ENCODE measurements around the gene GNAT1. TPM values are rescaled to one million over a fixed set of nuclear protein-coding genes. Genes with fewer than 3 reads are reported as not detected.

Gene GNAT1
- total RNA-seq, 1 donor, result not detected

DNA sequence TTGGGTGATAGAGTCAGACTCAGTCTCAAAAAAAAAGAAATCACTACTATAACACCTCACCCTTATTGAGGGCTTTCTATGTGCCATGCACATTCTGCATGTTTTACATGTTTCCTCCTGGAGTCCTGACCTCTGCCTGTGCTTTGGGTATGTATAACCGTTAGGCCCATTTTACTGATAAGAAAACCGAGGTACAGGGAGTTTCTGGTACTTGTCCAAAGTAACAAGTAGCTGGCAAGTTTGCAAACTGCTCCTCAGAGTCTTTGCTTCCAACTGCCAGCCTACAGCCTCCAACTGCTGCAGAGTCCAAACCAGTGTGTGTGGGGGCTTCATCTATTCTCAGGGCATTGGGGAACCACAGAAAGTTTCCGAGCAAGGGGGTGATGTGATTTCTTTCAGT is 40.9 kb downstream of the GNAT1 start:
- H3K4me3 ChIP-seq (ENCODE audit: low read depth, low read length), result no peak overlapping the region
- TF ChIP-seq, protein P1, sequence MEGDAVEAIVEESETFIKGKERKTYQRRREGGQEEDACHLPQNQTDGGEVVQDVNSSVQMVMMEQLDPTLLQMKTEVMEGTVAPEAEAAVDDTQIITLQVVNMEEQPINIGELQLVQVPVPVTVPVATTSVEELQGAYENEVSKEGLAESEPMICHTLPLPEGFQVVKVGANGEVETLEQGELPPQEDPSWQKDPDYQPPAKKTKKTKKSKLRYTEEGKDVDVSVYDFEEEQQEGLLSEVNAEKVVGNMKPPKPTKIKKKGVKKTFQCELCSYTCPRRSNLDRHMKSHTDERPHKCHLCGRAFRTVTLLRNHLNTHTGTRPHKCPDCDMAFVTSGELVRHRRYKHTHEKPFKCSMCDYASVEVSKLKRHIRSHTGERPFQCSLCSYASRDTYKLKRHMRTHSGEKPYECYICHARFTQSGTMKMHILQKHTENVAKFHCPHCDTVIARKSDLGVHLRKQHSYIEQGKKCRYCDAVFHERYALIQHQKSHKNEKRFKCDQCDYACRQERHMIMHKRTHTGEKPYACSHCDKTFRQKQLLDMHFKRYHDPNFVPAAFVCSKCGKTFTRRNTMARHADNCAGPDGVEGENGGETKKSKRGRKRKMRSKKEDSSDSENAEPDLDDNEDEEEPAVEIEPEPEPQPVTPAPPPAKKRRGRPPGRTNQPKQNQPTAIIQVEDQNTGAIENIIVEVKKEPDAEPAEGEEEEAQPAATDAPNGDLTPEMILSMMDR (IDR thresholded peaks at IDR 0.05; ENCODE audit: insufficient read depth, low read length), result no peak
- no peak for DNase-seq (ENCODE audit: low read depth)

DNA sequence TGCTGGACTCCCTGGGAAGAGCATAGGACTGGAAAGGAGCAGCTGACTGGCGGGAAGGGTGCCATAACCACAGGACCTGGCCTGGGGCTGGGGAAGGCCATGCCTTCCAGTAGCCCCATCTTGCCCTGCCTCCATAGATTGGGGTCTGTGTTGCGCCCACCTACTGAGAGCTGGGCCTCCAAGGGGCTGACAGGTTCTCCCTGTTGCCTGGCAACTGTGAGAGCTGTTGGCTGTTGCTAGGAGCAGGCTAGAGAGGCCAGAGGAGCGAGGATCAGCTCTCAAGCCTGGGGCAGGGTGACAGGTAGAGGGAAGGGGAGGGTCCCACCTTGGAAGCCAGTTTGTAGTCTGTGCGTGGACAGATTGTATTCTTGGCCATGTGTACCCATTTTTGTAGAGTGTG is 41.8 kb downstream of the GNAT1 start:
- no peak overlapping the region for H3K4me3 ChIP-seq (ENCODE audit: low read depth, low read length)
- DNase-seq (ENCODE audit: low read depth), result no peak
- TF ChIP-seq, protein P1 (IDR thresholded peaks at IDR 0.05; ENCODE audit: insufficient read depth, low read length), result no peak

DNA sequence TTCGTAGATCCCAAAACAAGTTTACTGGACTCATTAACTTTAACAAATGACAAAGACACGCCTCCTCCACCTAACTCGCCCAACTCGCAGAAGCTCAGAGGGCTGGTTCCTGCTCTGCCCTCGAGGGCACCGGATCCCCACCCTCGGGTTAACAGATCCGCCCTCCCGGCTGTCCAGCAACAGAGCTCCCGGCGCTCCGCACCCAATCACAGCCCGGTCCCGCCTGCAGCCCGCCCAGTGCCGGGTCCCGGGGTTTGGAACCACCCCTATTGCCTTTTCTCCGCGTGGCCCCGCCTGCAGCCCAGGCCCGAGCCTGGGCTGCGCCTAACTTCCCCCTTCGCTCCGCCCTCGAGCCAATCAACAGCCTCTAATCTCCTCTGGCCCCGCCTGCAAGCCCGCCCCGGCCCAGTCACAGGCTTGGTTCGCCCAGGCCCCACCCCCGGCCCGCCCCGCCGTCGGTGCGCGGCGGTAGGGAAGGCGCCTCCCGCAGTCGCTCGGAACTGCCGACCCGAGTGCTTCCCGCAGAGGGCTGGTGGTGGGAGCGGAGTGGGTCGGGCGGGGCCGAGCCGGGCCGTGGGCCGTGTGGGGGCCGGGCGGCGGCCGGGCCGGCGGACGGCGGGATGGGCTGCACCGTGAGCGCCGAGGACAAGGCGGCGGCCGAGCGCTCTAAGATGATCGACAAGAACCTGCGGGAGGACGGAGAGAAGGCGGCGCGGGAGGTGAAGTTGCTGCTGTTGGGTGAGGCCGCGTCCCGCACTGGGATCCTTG is 44.5 kb downstream of the GNAT1 start, which contains the start of gene GNAI2:
TSS of gene GNAI2 (plus strand) at position 489 of the 768 bp plus-strand sequence. CDS start at position 621, 132 bp downstream.
- peak within 1 kb of the TSS; percentile 93 for H3K4me3 ChIP-seq (ENCODE audit: low read depth, low read length)
- peak; percentile 95 for DNase-seq (ENCODE audit: low read depth)
- TF ChIP-seq, protein P1 (IDR thresholded peaks at IDR 0.05; ENCODE audit: insufficient read depth, low read length), result no peak

DNA sequence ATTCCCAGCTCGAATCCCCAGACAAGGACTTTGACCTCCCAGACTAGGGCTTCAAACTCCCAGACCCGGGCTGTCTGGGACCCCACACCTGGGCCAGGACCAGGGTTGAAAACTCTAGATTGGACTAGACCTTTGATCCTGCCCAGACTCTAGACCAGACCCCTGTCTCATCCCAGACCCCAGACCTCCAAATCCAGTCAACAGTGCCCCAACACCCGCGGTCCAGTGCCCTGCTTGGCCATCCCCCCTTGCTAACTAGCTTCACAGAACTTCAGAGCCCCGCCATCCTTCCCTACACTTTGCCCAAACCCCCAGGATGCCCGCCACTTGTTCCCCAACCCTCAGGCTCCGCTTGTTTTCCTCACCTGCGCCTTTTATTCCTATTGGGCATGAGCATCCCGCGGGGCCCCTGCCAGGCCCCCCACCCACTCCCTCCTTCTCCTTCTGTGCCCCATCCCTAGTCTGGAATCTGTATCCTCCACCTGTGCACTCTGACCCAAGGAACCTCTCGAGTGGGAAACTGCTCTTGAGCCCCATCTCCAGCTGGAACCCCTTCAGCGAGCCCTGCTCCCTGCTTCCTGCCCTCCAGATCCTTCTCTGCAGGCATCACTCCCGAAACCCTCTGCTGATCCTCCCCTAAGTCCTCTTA is 45.2 kb downstream of the GNAT1 start:
- no peak for DNase-seq (ENCODE audit: low read depth)
- TF ChIP-seq, protein P1 (IDR thresholded peaks at IDR 0.05; ENCODE audit: insufficient read depth, low read length), result no peak
- H3K4me3 ChIP-seq (ENCODE audit: low read depth, low read length), result peak overlapping the region; percentile 93

DNA sequence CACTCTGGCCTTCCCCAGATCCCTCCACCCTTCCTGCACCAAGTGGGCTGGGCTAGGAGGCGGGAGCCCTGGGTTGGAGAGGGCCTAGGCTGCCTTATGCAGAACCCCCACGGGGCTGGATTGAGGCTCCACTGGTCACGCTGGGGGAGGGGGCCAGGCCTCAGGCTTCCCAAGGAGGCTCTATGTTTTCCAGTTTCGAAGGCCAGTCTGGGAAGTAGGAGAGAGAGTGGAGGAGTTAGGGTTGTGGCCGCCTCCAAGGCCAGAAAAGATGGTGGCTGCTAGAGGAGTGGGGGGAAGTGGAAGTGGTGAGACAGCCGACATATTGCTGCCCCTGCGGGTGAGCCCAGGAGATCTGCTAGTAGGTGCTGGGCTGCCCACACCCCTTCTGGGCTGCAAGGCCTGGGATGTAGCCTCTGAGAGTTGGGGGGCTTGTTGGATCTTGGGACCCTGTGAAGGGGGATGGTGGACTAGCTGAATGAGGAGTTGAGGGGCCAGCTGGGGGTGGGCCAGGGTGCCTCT is 45.8 kb downstream of the GNAT1 start:
- TF ChIP-seq, protein P1 (IDR thresholded peaks at IDR 0.05; ENCODE audit: insufficient read depth, low read length), result no peak
- H3K4me3 ChIP-seq (ENCODE audit: low read depth, low read length), result peak overlapping the region; percentile 93
- DNase-seq (ENCODE audit: low read depth), result peak; percentile 57

DNA sequence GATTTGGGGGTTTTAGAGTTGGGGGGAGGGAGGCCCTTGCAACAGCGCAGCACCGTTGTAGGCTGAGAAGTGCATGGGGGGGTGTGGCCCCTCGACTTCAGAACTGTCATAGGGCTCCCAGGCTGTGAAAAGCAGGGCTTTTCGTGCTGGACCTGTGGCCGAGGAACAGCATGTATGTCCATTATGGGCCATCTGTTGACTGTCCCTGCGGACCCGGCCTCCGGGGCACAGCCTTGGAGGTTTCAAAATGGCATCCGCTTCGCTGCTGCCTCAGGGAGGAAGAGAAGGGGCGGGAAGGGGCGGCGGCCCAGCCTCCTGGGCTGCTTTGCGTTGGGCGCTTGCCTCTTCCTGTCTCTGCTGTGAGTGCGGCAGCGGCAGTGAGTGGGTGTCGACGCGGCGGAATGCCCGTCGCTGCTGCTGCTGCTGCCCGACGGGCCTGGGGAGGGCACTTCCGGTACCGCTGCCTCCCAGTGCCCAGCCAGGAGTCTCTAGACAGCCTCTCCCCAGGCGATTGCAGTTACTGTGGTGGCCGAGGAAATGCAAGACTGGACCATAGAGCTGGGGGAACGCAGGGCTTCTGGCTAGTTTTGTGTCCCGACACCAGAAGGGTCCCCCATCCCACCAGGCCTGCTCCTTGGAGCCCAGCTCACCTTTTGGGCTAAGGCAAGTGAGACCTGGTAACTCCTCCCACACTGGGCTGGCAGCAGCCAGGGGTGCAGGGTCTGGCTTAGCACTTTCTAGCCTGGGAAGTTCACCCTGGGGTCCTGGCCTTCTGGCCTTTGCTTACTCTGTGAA is 46.5 kb downstream of the GNAT1 start:
- peak; percentile 74 for DNase-seq (ENCODE audit: low read depth)
- TF ChIP-seq, protein P1 (IDR thresholded peaks at IDR 0.05; ENCODE audit: insufficient read depth, low read length), result no peak
- peak overlapping the region; percentile 93 for H3K4me3 ChIP-seq (ENCODE audit: low read depth, low read length)
